Stimulated activated CD4-positive, alpha-beta T cell treated with anti-CD3 and anti-CD28 coated beads, Interleukin-12 subunit alpha, Interleukin-12 subunit beta, amount 100 ng/mL, for 48 hours (primary cell): ENCODE data around the gene ANKS1B.
"Not testable (repeated sequence)": the region's sequence is repeated elsewhere in the genome, so short reads cannot be mapped to it uniquely, and the experiment has no call there.

ENCODE experiments used
- DNase-seq, 3 donors: peaks; one replicate each; pipeline ENCODE4 v3.0.0-alpha.2; 2020; ENCODE audit warnings: low read depth in 2 of 3, low spot score in 1 of 3

ANKS1B gene

DNA sequence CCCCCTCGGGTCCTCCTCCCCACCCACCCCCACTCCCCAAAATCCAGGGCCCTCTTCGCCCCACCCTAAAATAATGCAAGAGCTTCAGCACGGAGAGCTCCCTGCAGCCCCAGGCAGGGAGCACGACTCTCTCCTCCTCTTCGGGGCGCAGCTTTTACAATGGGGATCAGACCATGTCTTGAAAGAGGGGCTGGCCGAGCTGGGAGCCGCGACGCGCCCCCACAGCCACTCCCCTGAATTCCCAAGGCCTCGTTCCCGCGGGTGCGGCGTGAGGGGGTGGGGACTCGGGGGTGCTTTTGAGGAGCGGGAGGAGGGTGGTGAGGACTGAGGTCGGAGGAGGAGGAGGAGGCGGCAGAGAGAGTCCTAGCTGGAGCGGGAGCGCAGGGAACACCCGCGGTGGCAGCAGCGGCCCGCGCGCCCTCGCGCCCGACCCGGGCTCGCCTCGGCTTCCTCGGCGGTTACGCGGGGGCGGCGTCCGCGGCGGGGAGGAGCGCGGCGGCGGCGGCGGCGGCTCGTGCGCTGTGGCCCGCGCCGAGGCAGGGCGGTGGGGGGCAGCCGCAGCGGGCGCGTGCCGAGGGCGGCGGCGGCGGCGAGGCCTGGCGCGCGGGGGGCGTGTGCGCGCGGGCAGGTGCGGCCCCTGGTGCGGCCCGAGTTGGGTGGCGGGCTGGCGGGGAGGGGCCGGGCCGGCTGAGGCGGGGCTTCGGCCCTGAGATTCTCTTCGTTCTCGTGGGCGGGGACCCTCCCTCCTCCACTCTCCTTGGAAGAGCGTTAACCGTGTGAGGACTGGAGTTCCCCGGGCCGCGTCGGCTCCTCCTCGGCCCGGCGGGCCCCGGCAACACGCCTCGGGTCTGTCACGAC, at the start of gene ANKS1B:
ANKS1B (minus strand) TSS at position 666 of the 858 bp plus-strand sequence. CDS start 699 bp downstream, outside the sequence.
- DNase-seq = peak in 1 of 3 donors; percentile 16

GRCh38 chr12:100031836-100032235, 47.1 kb upstream of the ANKS1B start:
- no peak for DNase-seq

- no peak for DNase-seq
Observed at GRCh38 chr12:100027671-100028070, 42.9 kb upstream of the ANKS1B start.

- DNase-seq = no peak
Observed at GRCh38 chr12:100026241-100026640, 41.5 kb upstream of the ANKS1B start.

GRCh38 chr12:100024974-100025555, 40.3 kb upstream of the ANKS1B start:
- no peak for DNase-seq

GRCh38 chr12:100020370-100020769, 35.6 kb upstream of the ANKS1B start:
- no peak for DNase-seq

- DNase-seq = no peak
Observed at GRCh38 chr12:100017056-100017455, 32.3 kb upstream of the ANKS1B start.

DNA sequence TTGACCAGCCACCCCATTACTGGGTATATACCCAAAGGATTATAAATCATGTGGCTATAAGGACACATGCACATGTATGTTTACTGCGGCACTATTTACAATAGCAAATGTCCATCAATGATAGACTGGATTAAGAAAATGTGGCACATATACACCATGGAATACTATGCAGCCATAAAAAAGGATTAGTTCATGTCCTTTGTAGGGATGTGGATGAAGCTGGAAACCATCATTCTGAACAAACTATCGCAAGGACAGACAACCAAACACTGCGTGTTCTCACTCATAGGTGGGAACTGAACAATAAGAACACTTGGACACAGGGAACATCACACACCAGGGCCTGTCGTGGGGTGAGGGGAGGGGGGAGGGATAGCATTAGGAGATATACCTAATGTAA, 31.6 kb upstream of the ANKS1B start:
- DNase-seq = not testable (repeated sequence)

- not testable (repeated sequence) for DNase-seq
Observed at GRCh38 chr12:100005846-100006245, 21.1 kb upstream of the ANKS1B start.

DNA sequence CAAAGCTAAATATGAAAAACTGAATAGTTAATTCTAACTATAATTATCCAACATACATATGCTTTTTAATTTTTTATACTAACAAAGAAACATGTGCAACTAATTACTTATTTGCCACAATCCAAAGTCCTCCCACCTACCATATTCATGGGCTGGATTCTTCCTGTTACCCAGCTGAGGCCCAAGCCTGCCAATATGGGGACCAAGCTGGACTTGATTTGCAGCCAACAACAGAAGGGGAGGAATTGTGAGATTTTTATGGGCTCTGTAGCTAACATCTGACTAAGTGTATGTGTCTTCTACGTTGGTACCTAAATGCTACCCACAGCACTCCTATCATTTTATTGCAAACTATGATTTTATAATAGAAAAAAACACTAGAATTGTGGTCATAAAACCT, 13.1 kb upstream of the ANKS1B start:
- DNase-seq = no peak

DNA sequence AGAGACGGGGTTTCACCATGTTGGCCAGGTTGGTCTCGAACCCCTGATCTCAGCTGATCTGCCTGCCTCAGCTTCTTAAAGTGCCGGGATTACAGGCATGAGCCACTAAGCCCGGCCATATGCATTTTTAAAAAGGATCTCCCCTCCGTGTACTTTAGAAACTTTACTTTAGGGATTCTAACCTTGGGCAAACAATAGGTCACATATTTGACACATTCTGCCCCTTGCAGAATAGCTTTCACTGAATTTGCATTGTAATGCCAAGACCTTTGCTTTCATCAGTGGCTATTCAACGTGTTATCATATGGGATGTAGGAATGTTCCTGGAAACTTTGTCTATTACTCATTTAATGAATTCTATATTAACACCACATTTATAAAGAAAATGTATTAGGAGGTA, 11.4 kb upstream of the ANKS1B start:
- DNase-seq = no peak

DNA sequence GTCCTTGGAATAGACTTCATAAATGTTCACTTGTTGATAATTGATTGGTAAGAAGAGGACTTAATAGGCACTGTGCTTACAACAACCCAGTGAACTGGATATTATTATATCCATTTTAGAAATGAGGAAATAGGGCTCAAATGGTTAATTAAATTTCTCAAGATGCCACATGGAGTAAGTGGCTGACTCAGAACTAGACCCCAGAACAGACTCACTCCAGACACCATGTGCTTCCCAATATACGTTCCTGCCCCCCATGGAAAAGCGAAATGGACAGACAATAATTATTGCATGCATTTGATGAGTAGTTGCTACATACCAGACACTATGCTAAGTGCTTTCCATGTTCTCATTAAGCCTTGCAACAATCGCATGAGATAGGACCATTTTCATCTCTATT, 895 bp upstream of the ANKS1B start:
- DNase-seq = no peak

DNA sequence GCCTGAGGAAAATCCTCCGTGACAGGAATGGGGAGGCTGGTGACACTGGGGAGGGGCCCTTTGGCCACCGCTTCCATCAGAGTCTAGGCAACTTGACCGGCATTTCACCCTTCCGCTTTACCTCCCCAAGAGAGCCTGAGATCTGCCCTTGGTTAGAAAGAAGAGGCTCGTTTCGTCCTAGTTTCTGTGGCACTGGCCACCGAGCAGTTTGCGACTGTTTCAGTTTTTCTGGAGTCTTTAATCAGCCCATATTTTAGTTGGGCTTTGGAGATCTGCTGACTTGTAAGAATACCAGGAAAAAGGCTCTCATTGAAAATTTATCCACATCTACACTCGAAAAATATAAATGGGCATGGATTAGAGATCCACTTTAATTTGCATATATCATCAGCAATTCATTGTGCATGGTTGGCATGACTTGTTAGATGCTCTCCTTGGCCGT, 414 bp upstream of the ANKS1B start:
- no peak for DNase-seq

DNA sequence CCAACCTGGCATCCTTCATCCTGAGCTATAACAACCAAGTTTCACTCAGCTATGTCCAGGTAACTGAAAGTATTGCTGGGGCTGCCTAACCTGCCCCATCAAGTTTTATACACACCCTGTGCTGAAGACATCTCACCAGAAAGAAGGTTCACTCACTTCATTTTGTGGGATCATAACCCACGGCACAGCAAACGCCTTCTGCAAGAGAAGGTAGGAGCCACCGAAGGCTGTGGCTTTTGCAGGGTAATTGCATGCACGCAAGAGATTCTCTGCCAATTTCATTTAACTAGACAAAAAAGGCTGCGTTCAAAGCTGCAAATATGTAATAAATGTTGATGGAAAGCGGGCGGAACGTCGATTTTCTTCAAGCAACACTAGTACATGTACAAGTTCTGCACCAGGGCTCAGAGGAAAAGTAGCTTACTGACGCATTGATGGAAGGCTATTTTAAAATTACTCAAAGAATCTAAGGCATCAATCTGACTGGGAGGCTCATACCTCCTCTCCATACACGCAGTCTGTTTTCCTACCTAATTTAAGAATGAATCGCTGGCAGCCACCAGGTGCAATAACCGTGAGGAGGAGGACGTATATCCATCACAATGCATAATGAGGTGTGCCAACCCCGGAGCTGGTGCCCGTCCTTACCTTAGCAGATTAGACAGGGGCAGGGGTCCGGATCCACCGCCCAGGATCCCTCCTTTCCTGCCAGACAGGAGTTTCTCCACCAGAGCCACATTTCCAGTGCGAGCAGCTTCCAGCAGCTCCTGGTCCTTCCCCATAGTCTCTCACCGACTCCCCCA, 1.1 kb downstream of the ANKS1B start:
- DNase-seq = no peak

- no peak for DNase-seq
Observed at GRCh38 chr12:99981639-99982190, 3.0 kb downstream of the ANKS1B start.

- no peak for DNase-seq
Observed at GRCh38 chr12:99979471-99979870, 5.3 kb downstream of the ANKS1B start.

DNA sequence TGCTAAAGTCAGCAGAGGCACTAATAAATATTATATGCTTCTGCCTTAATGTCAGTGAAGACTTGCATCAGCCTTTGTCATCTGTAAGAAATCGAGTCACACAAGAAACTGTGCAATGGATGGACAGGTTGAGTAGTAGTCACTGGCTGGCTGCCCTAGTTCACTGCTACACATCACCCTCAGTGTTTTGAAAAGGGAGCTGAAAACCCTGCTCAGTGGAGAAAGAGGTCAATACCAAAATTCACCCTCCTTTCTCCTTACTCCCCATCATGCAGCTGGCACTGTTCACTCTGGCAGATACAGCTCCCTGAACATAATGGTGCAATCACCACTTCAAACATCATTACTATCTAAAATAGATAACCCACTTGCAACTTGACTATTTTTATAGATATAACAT, 6.6 kb downstream of the ANKS1B start:
- DNase-seq = no peak

DNA sequence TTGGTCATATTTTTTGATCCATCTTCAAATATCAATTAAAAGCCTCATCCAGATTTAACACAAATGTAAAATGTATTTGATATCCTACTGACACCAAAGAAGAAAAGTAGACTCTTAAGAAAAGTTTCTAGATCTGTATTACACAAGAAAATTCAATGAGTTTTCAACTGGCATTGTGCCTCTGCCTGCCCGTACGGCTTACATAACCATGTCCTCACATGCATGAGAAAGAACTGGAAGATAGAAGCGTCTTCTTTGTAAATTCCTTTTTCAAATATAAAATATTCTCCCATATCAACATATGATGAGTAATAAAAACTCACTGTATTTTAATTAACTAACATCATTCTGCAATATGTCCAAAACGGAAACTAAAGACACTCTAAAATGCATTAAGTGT, 7.2 kb downstream of the ANKS1B start:
- DNase-seq = no peak

- no peak for DNase-seq
Observed at GRCh38 chr12:99976762-99977161, 8.0 kb downstream of the ANKS1B start.

DNA sequence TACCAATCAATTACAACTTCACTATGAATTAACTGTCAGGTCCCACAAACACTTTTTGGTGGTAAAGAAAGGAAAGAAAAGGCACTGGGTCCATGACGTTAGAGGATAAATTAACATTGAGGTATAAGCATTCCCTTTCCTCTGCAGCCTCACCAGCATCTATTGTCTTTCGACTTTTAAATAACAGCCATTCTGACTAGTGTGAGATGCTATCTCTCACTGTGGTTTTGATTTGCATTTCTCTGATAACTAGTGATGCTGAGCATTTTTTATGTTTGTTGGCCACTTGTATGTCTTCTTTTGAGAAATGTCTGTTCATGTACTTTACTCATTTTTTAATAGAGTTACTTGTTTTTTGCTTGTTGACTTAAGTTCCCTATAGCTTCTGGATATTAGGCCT, 9.4 kb downstream of the ANKS1B start:
- DNase-seq = no peak

DNA sequence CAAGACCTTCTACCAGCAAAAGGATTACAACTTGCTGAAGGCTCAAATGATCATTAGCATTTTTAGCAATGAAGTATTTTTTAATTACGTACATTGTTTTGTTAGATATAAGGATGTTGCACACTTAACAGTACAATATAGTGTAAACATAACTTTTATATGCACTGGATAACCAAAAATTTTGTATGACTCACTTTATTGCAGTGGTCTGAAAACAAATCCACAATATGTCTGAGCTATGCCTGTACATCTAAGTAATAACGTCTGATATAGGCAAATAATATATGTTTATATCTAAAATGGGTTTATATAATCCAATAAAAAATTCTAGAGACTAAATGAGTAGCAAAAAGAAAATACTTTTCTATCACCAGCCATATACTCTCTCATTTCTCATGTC, 10.6 kb downstream of the ANKS1B start:
- DNase-seq = no peak

GRCh38 chr12:99966429-99966828, 18.3 kb downstream of the ANKS1B start:
- no peak for DNase-seq
